ENCODE measurements around the gene ARL16.

DNA sequence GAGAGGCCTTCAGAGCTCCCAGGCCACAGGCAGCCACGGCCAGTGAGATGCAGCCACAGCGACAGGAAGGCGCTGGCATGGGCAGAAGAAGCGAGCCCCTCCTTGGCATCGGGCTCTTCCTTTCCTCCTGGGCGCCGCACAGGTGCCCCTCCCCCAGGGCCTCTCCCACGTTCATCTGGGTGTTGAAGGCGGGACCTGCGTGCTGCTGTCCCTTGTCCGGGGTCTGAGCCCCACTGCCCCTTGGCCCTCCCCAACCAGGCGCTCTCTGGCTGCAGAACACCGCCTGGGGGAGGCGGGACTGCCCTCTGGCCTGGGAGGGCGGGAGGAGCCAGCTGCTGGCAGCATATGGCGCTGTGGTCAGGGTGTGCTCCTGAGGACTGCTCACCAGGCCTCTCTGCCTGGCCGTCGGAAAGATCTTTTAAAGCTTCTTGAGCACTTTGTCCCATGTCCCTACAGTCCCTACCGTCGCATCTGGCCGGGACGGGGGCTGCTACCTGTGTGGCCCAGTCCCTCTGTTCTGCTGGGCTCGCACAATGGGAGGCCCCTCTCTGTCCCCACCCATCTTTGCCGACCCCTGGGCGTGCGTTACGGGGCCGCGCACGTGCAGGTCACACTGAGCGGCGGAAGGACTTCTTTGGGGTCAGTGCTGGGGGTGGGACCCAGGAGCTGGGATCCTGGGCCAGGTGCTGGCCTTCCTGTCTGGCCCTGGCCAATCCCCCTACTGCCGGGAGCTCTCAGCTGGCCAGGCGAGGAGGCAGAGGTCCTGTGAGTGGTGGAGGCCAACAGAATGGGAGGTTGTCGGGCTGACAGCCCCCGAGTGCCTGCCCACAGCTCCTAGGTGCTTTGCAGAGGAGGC is 30.2 kb upstream of the ARL16 start:
- TF ChIP-seq, protein P1, sequence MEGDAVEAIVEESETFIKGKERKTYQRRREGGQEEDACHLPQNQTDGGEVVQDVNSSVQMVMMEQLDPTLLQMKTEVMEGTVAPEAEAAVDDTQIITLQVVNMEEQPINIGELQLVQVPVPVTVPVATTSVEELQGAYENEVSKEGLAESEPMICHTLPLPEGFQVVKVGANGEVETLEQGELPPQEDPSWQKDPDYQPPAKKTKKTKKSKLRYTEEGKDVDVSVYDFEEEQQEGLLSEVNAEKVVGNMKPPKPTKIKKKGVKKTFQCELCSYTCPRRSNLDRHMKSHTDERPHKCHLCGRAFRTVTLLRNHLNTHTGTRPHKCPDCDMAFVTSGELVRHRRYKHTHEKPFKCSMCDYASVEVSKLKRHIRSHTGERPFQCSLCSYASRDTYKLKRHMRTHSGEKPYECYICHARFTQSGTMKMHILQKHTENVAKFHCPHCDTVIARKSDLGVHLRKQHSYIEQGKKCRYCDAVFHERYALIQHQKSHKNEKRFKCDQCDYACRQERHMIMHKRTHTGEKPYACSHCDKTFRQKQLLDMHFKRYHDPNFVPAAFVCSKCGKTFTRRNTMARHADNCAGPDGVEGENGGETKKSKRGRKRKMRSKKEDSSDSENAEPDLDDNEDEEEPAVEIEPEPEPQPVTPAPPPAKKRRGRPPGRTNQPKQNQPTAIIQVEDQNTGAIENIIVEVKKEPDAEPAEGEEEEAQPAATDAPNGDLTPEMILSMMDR (IDR thresholded peaks at IDR 0.05): no peak
- peak; percentile 32 to 61 for TF ChIP-seq POLR2A (IDR thresholded peaks at IDR 0.05)
